Endothelial cell of umbilical vein (primary cell): ENCODE data around the gene RCAN1. TPM values are rescaled to one million over a fixed set of nuclear protein-coding genes. Genes with fewer than 3 reads are reported as not detected.

Source experiments
- BruUV-seq: library from RNA; stranded (reverse); fragments of 400-500 nt; replicated peaks from 2 replicates; lab custom pipeline; 2021; lab: Mats Ljungman, UMichigan
- CTCF ChIA-PET: fragments of 300-600, 350-600 bp; sonication (Branson Sonifier 250); formaldehyde crosslinking; loops from one replicate; lab custom pipeline; 2021; ENCODE audit warnings: antibody characterized with exemption, inconsistent platforms; lab: Charles Lee
- POLR2A ChIA-PET: fragments of 300-600, 350-600 bp; sonication (Branson Sonifier 250); formaldehyde crosslinking; loops from one replicate; lab custom pipeline; 2021; ENCODE audit warnings: antibody characterized with exemption, inconsistent platforms; lab: Charles Lee
- DNase-seq: peaks from one replicate; pipeline ENCODE4 v3.0.0-alpha.2; 2011; ENCODE audit warnings: low read depth, low spot score
- FAIRE-seq: peaks from 2 replicates; lab custom pipeline; 2011; peaks lifted over from hg19 to GRCh38; lab: Jason Lieb, UNC
- H2AFZ ChIP-seq: 2 replicates; pipeline ENCODE4 v1.6.0; 2012; ENCODE audit warnings: low read depth, low read length, control low read depth, inconsistent platforms
- H3K27ac ChIP-seq: 2 replicates; pipeline ENCODE4 v1.5.1; 2011; ENCODE audit warnings: low read depth, mild to moderate bottlenecking, control low read depth, low read length, moderate library complexity; ENCODE audit not compliant: insufficient read depth
- H3K27me3 ChIP-seq, 2 experiments: 2 replicates each; pipeline versions ENCODE4 v1.6.0 to v1.6.1; 2011; ENCODE audit warnings: low read length in 2 of 2, mixed read lengths in 1 of 2; ENCODE audit not compliant: control insufficient read depth in 2 of 2, insufficient read depth in 2 of 2
- H3K36me3 ChIP-seq, 2 experiments: 2 replicates in 1 of 2; 3 replicates in 1 of 2; pipeline ENCODE4 v1.5.1; 2011; ENCODE audit warnings: low read length in 2 of 2, mild to moderate bottlenecking in 1 of 2, moderate library complexity in 1 of 2; ENCODE audit not compliant: control insufficient read depth in 2 of 2, insufficient read depth in 2 of 2; ENCODE audit errors: extremely low read depth in 1 of 2
- H3K4me1 ChIP-seq: 3 replicates; pipeline ENCODE4 v1.5.1; 2011; ENCODE audit warnings: mild to moderate bottlenecking, low read length; ENCODE audit not compliant: control insufficient read depth, insufficient read depth; ENCODE audit errors: extremely low read depth
- H3K4me2 ChIP-seq: 2 replicates; pipeline ENCODE4 v1.6.1; 2011; ENCODE audit warnings: low read length, control low read depth, mixed read lengths; ENCODE audit not compliant: insufficient read depth
- H3K4me3 ChIP-seq, 3 experiments: fragments of 200-600 bp in 1 of 3; sonication (generic), shearing (Covaris generic) in 1 of 3; replicated peaks in 1 of 3; 2 replicates each; pipeline ENCODE4 v1.5.1; 2011 to 2016; ENCODE audit warnings: control low read depth in 3 of 3, low read length in 3 of 3, mild to moderate bottlenecking in 2 of 3, inconsistent platforms in 1 of 3, low read depth in 1 of 3, moderate library complexity in 1 of 3; ENCODE audit not compliant: insufficient read depth in 1 of 3
- H3K79me2 ChIP-seq: 2 replicates; pipeline ENCODE4 v1.6.0; 2012; ENCODE audit warnings: low read length, inconsistent platforms; ENCODE audit not compliant: control insufficient read depth, insufficient read depth
- H3K9ac ChIP-seq: replicated peaks from 2 replicates; pipeline ENCODE3; 2011; ENCODE audit warnings: low read length, control low read depth; ENCODE audit not compliant: insufficient read depth; ENCODE audit errors: extremely low read depth
- H3K9me1 ChIP-seq: replicated peaks from 3 replicates; pipeline ENCODE4 v1.6.0; 2011; ENCODE audit warnings: mild to moderate bottlenecking, low read length; ENCODE audit not compliant: control insufficient read depth, insufficient read depth; ENCODE audit errors: extremely low read depth
- H3K9me3 ChIP-seq: replicated peaks from 2 replicates; pipeline ENCODE4 v1.5.1; 2012; ENCODE audit warnings: low read length, inconsistent platforms; ENCODE audit not compliant: control insufficient read depth, insufficient read depth
- H4K20me1 ChIP-seq: replicated peaks from 2 replicates; pipeline ENCODE3; 2011; ENCODE audit warnings: mild to moderate bottlenecking, low read length; ENCODE audit not compliant: control insufficient read depth, insufficient read depth; ENCODE audit errors: extremely low read depth
- EZH2 ChIP-seq: IDR thresholded peaks from 2 replicates; pipeline ENCODE4 v1.6.1; 2012; ENCODE audit warnings: borderline replicate concordance, low read depth, mild to moderate bottlenecking, moderate library complexity, low read length, inconsistent platforms; ENCODE audit not compliant: severe bottlenecking
- FOS ChIP-seq: IDR thresholded peaks from 2 replicates; pipeline ENCODE4 v1.6.1; 2011; ENCODE audit warnings: mild to moderate bottlenecking, low read length, moderate library complexity, borderline replicate concordance; ENCODE audit not compliant: insufficient read depth
- GATA2 ChIP-seq: IDR thresholded peaks from 2 replicates; pipeline ENCODE4 v1.7.0; 2011; ENCODE audit warnings: low read depth, mild to moderate bottlenecking, moderate library complexity, mixed read lengths, low read length; ENCODE audit not compliant: insufficient read length, insufficient read depth
- JUN ChIP-seq: IDR thresholded peaks from 2 replicates; pipeline ENCODE4 v1.6.1; 2011; ENCODE audit warnings: borderline replicate concordance, low read depth; ENCODE audit not compliant: insufficient read length, insufficient read depth
- MAX ChIP-seq: IDR thresholded peaks from 2 replicates; pipeline ENCODE4 v1.6.1; 2011; ENCODE audit not compliant: insufficient read depth, insufficient read length
- MYC ChIP-seq: IDR thresholded peaks from one replicate; pipeline ENCODE4 v1.6.1; 2011; ENCODE audit warnings: mild to moderate bottlenecking, low read depth, low read length
- POLR2A ChIP-seq: IDR thresholded peaks from 2 replicates; pipeline ENCODE4 v1.6.1; 2012; ENCODE audit warnings: low read depth, mild to moderate bottlenecking, control low read depth, low read length
- POLR2AphosphoS5 ChIP-seq: IDR thresholded peaks from 2 replicates; pipeline ENCODE4 v1.6.1; 2012; ENCODE audit warnings: low read depth, mild to moderate bottlenecking, control low read depth, low read length, moderate library complexity; ENCODE audit not compliant: insufficient read depth
- dilution Hi-C: fragments of 300-500 bp; cut with MboI; formaldehyde crosslinking; loops from one replicate; pipeline ENCODE4 v1.15.0; 2019; ENCODE audit warnings: low sequenced_read_pairs; ENCODE audit not compliant: extremely low pct_ligation_motif_present
- intact Hi-C: fragments of 100-400 bp; cut with micrococcal nuclease; formaldehyde crosslinking; loops from one replicate; pipeline ENCODE4 v1.10.0; 2022
- polyA plus RNA-seq, 4 experiments: library from polyadenylated mRNA; depleted of rRNA in 3 of 4; stranded (reverse) in 3 of 4; unstranded in 1 of 4; fragments of >200 nt; gene quantifications; 2 replicates each; pipeline versions ENCODE4 v1.2.1 to v1.2.3, GENCODE V29; 2011 to 2012; ENCODE audit warnings: missing spikeins in 1 of 4
- total RNA-seq: library from RNA; stranded (reverse); gene quantifications from 2 replicates; pipeline ENCODE4 v1.2.3, GENCODE V29; 2021
- TF ChIP-seq, protein P1 (sequence below), 2 donors: IDR thresholded peaks; 1 replicate in 1 of 2; 2 replicates in 1 of 2; pipeline ENCODE4 v1.5.1; 2011; ENCODE audit warnings: low read length in 2 of 2, mild to moderate bottlenecking in 2 of 2, moderate library complexity in 2 of 2, control low read depth in 1 of 2, inconsistent platforms in 1 of 2, low read depth in 1 of 2; ENCODE audit not compliant: insufficient read depth in 1 of 2; ENCODE audit errors: extremely low read depth in 1 of 2

The RCAN1 gene
- total and polyA plus RNA-seq, 2 donors (not counting 3 experiments of a cell fraction or from before 2014, with no cell fraction given) = 9.7 to 16.5 TPM

DNA sequence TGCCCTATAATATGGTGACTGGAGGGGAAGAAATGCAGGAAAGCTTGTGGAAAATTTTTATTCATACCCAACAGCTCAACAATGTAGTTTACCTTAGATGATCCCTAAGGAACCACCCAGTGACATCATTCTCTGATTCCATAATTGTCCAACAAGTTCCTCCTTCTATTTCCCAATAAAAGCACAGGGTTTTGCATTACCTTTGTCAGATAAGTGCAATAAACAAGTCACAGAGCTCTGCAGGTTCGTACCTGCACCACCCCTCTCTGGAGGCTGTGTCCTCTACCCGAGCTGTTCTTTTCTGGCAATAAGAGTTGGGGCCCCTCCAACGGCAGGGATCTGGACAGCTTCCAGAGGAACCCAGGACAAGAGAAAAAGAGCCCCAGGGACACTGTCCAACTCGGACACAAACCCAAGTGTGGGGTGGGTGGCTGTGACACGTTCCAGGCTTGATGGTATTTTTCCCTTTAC, 38.8 kb downstream of the RCAN1 start:
- intact Hi-C loops (no loop called here), dilution Hi-C loops (no loop called here)
- Histone ChIP-seq H3K79me2 (no peaks in the 10 kb centered on the region), H3K9me1 (no peaks in the 10 kb centered on the region), H3K9ac (no peak overlapping the region), H4K20me1 (no peaks in the 10 kb centered on the region), H3K27me3 (no peaks in the 10 kb centered on the region), H3K27ac (no peak overlapping the region), H2AFZ (no peak overlapping the region), H3K4me1 (no peaks in the 10 kb centered on the region), H3K4me2 (no peak overlapping the region), H3K36me3 (no peaks in the 10 kb centered on the region), H3K9me3 (no peaks in the 10 kb centered on the region), H3K4me3 (no peak overlapping the region)
- no peak for DNase-seq
- TF ChIP-seq FOS (no peak), POLR2A (no peak), JUN (no peak), GATA2 (no peak), MAX (no peak), EZH2 (no peak), POLR2AphosphoS5 (no peak), MYC (no peak)
- TF ChIP-seq, protein P1, sequence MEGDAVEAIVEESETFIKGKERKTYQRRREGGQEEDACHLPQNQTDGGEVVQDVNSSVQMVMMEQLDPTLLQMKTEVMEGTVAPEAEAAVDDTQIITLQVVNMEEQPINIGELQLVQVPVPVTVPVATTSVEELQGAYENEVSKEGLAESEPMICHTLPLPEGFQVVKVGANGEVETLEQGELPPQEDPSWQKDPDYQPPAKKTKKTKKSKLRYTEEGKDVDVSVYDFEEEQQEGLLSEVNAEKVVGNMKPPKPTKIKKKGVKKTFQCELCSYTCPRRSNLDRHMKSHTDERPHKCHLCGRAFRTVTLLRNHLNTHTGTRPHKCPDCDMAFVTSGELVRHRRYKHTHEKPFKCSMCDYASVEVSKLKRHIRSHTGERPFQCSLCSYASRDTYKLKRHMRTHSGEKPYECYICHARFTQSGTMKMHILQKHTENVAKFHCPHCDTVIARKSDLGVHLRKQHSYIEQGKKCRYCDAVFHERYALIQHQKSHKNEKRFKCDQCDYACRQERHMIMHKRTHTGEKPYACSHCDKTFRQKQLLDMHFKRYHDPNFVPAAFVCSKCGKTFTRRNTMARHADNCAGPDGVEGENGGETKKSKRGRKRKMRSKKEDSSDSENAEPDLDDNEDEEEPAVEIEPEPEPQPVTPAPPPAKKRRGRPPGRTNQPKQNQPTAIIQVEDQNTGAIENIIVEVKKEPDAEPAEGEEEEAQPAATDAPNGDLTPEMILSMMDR (IDR thresholded peaks at IDR 0.05; ENCODE audit: extremely low read depth in 1 of 2, insufficient read depth in 1 of 2, low read depth in 1 of 2, low read length in 2 of 2) = no peak
- no TSS peak for BruUV-seq
- FAIRE-seq = no peak
- CTCF ChIA-PET = interaction anchor here (0.8 to 10.8 kb wide), 4 partner anchors 10 to 67 kb away, joined by 3 to 216 read pairs (median 6); partner anchors contain the start of gene KCNE1
- POLR2A ChIA-PET = no interaction called here
